Stimulated activated CD4-positive, alpha-beta T cell treated with anti-CD3 and anti-CD28 coated beads, Interleukin-15, amount 100 ng/mL, for 48 hours (primary cell): Measurements from ENCODE around the gene USP21.
"Not testable (repeated sequence)": the region's sequence is repeated elsewhere in the genome, so short reads cannot be mapped to it uniquely, and the experiment has no call there.

Experiments
- DNase-seq, 2 donors: peaks; one replicate each; pipeline ENCODE4 v3.0.0-alpha.2; 2020; ENCODE audit warnings: low read depth in 2 of 2

Gene USP21, protein sequence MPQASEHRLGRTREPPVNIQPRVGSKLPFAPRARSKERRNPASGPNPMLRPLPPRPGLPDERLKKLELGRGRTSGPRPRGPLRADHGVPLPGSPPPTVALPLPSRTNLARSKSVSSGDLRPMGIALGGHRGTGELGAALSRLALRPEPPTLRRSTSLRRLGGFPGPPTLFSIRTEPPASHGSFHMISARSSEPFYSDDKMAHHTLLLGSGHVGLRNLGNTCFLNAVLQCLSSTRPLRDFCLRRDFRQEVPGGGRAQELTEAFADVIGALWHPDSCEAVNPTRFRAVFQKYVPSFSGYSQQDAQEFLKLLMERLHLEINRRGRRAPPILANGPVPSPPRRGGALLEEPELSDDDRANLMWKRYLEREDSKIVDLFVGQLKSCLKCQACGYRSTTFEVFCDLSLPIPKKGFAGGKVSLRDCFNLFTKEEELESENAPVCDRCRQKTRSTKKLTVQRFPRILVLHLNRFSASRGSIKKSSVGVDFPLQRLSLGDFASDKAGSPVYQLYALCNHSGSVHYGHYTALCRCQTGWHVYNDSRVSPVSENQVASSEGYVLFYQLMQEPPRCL

DNA sequence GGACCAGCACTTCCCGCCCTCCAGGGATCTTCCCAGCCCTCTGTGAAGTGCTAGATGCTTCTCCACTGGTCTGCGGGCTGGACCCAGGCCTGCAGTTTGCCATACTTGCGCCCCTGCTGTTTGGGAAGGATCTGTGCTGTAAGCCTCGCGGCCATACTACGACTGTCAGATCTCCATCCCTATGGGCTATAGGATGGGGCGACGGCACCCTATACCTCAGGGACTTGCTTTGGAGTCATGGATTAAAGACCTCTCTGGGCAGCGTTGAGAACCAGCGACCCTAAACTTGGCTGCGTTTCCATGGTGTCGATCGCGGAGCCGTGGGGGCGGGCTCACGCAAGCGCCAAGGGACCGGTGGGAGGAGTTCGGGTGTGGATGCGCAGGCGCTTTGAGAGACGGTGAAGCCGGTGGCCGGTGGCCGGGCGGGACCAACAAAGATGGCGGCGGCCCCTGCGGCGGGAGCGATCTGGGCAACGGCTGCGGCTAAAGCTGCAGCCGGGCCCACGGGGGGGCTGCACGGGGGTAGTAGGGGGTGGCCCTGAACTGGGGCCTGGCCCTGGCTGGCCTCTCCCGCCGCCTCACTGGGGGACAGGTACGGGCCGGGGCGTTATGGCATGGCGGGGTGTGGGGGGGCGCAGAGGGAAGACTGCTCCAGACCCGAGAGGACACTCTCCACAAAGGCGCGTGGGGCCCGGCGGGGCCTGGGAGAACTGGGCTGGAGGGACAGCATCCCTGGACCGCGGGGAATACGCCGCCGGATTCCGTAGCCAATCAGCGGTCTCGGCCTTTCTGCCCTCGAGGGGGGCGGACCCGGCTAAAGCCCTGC, at the start of gene USP21:
TSS of gene USP21 (plus strand) at position 414 of the 826 bp plus-strand sequence. CDS start 1,141 bp downstream, outside the sequence.
- peak; percentile 82 to 89 for DNase-seq

DNA sequence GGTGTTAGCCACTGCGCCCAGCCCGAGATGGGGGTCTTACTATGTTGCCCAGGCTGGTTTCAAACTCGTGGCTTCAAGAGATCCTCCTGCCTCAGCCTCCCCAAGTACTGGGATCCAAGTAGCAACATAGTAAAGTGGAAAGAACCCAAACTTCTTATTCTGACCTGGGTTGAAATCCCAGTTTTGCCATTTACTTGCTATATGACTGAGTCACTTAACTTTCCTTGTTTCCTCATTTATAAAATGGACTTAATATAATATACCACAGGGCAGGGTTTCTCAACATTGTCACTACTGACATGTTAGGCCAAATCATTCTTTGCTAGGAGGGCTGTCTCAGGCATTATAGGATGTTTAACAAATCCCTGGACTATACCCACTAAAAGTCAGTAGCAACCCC, 48.2 kb upstream of the USP21 start:
- DNase-seq: no peak

DNA sequence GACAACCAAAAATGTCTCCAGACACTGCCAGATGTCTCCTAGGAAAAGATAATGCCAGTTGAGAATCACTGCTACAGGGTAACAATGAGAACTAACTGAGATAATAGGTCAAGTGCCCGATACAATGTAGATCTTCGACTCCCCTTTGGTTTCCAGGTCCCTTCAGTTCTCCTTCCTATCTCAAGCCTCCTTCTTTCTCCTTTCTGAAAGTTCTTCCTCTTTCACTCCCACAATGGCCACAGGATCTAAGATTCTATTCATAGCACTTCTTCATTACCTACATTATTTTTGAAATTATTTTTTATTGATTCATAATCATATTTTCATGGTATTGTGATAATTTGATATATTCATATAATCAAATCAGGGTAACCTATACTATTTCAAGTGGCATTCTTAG, 47.8 kb upstream of the USP21 start:
- no peak for DNase-seq

DNA sequence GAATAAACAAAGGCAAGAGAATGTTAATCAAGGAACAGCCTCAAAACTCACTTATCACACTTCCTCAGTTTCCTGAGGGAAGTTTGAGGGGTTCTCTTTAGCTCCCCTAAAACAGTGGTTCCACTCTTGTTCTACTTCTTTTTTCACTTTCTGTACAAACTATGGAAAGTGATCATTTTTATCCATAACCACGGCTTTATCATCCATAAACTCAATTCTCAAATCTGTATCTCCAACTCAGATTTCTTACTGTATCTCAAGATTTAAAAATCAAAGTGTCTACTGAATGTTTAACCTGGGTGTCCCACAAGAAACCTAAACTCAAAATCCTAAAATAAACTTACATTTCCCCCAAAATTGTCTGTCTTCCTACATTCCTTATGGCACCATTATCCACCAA, 45.4 kb upstream of the USP21 start:
- no peak for DNase-seq

DNA sequence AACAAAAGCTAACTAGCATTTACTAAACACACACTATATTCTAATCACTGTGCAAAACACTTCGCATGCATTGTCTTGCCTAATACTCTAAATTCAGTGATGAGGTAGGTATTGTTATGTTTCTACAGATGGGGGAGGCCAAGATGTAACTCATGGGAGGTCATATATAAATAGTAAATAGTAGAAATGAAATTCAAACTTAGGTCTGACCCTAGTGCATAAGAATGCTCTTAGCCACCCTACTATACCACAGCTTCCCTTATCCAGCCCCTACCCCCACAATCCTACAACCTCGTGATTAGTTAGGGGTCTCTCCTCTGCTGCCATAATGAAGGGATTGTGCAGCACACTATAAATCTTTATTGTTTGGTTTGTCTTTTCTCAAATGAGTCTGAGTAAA, 44.7 kb upstream of the USP21 start:
- DNase-seq: no peak

DNA sequence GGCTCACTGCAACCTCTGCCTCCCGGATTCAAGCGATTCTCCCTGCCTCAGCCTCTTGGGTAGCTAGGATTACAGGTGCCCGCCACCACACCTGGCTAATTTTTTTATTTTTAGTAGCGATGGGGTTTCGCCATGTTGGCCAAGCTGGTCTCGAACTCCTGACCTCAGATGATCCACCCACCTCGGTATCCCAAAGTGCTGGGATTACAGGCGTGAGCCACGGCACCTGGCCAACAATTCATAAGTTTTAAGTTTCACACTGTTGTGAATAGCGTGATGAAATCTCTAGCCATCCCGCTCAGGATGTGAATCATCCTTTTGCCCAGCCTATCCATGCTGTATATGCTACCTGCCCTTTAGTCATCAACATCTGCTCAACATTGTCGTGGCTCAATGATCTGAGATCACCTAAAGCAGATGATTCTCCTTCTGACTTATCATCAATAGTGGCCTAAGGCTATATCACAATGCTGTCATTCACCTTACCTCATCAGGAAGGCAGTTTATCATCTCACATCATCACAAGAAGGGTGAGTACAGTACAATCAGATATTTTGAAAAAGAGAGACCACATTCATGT, 44.1 kb upstream of the USP21 start:
- peak; percentile 41 to 51 for DNase-seq

DNA sequence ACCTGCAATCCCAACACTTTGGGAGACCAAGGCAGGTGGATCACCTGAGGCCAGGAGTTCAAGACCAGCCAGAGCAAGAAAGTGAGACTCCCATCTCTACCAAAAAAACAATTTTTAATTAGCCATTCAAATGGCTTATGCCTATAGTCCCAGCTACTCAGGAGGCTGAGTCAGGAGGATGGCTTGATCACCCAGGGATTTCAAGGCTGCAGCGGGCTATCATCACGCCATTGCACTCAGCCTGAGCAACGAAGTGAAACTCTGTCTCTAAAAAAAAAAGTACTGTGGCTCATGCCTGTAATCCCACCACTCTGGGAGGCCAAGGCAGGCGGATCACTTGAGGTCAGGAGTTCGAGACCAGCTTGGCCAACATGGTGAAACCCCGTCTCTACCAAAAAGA, 43.3 kb upstream of the USP21 start:
- not testable (repeated sequence) for DNase-seq

DNA sequence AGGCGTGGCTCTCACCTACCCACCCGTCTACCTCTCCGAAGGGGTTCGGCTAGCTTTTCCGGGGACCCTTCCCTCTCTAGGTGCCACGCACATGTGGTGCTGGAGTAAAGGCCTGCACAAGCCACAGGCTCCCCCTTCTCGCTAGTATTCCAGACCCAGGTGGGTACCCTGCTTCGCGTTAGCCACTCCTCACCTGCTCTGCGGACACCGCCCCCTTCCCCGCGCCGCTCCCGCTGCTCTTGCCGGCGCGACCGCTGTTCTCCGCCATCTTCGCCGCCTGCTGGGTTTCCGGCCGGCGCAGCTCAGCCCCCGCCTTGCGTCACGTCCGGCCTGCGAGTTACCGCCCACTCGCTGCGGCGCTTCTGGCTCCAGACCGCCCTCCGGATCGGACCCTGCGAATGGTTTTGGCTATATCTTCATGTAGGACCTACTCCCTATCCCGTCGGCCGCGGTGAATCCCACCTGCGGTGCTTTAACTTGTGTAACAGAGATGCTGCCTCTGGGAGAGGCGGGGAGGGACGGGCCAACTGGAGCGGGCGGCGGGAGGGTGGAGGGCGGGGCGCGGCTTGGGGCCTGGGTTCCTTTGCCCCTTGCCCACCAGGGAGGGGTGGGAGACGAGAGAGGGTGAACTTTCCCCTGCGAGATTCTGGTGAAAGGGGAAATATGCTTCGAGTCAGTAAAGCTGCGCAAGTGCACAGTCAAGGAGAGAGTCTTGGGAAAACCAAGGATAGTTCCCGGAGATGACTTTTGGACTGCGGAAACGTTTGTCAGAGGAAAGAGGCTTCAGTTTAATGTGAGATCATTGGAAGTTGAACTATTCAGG, 41.3 kb upstream of the USP21 start, which contains the start of the genes NIT1 and PFDN2:
TSS of gene NIT1 (plus strand) at position 347 of the 823 bp plus-strand sequence. CDS start at position 419, 72 bp downstream.
TSS of gene PFDN2 (minus strand) at position 279 of the 823 bp plus-strand sequence. CDS start at position 268, 11 bp downstream.
- peak; percentile 74 to 82 for DNase-seq

DNA sequence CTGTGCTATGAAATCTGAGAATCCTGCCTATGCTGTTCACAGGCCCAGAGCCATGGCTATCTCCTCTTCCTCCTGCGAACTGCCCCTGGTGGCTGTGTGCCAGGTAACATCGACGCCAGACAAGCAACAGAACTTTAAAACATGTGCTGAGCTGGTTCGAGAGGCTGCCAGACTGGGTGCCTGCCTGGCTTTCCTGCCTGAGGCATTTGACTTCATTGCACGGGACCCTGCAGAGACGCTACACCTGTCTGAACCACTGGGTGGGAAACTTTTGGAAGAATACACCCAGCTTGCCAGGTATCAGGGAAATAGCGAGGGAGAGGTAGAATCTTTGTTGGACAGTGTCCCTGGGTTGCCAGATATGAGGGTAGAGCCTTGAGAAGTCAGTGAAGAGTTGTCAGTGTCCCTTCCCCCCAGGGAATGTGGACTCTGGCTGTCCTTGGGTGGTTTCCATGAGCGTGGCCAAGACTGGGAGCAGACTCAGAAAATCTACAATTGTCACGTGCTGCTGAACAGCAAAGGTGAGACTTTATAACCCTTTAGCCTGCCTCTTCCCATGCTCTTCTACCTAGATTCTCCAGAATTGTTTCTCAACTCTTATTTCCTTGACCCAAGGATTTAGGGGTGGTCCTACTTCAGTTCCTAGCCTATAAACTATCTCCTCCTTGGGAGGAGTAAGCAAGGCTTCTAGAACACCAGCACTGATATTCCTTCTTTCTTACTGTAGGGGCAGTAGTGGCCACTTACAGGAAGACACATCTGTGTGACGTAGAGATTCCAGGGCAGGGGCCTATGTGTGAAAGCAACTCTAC, 40.0 kb upstream of the USP21 start:
- peak; percentile 66 to 70 for DNase-seq

DNA sequence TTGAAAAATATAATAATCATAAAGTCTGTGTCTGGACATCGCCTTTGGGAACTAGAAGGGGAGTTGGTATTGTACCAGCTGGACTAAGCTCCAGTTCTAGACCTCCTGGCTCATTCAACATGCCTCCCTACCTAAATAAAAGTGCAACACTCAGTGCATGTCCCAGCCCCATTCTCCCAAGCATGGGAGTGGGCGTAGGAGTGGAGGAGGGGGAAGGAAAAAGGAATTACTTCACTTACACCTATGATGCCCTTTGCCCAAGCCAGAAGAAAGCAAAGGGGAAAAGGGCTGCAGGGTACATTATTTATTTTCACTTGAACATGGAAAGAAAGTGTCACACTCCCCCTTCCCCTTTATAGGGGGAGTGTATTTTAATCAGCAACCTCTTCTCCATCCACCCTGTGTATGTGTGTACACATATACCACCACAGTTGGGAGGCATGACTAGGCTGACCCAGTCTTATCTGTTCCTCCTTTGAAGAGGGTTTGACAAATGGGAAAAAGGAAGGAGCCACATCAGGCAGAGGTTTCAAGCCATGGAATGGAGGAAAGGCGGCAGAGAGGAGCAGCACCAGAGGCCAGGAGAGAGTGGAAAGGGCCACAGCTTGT, 38.2 kb upstream of the USP21 start:
- no peak for DNase-seq

DNA sequence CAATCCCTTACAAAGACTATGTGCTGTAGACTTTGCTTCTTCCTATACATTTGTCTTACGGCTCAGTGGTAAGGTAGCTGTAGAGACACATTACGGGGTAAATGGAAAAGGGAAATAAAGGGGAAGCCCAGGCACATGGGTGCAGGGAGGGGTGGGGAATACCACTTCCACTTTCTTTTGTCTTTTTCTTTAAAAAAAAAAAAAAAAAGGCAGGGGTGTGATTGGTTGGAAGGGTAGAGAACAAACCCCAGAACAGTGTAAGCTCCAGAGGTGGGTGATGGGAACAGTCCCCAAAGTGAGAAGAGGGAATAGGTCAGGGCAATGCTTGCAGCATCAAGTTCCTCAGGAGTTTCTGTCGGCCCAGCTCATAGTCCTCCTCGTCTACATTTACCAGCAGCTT, 37.5 kb upstream of the USP21 start:
- DNase-seq: no peak

DNA sequence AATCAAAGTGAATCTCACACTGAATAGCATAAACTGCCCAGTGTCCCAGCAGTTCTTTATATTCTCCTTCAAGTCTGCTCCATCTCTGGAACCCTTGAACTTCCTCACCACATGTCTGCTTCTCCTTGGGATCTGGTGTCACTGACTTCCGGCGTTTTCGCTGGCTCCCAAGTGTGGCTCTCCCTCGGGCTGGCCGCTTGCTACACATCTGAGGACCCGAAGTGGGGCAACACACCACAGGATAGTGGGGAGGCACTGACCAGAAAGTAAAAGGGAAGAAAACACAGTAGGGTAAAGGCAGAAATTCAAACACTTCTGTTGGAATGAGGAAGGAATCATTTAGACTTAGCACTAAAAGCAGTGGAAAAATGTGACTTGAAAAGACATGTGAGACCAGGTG, 36.3 kb upstream of the USP21 start:
- DNase-seq: no peak

DNA sequence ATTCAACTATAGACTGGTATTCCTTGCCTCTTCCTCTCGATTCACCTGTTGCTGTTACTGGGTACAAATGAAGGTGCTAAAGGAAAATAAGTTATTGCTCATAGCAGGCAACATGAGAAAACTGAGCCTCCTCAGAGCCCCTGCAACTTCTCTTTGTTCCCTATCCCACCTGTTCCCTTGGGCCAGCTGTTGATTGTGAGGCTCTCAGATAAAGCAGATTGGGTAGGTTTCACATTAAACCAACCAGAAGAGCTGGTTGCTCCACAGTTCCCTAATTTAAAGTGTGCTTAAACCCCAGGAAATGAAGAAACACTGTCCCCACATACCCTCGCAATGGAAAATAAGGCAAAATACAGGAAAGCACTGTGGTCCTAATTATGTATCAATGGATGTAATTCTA, 31.7 kb upstream of the USP21 start:
- DNase-seq: no peak

DNA sequence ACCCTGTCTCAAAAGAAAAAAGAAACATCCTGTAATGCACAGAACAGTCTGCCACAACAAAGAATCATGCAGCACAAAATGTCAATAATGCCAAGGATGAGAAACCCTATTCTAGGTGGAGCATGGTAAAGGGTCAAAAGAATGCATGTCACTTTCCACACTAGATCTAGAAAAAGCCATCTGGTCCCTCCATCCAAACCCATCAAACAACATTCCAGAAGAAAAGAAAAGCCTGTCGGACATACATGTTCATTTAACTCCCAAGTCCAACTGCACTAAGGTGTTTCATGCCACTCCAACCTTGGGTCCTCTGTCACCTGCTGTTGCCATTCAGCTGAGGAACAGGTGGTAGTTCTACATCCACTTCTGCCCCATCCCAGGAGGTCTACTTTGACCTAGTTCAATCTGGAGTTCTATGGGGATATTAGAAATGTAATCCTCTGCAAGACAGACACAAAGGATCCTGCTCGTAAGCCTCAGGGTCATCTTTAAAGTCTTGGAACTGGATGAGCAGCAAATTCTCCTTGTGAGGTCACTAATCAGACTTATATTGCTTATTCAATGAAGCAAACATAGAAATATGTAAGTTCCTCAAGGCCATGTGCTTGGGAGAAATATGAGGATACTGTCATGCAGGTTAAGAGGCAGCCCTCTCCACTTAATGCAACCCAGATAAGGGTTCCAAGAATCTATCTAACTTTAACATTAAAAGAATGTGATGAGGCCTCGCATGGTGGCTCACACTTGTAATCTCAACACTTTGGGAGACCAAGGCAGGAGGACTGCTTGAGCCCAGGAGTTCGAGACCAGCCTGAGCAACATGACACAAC, 30.5 kb upstream of the USP21 start:
- no peak for DNase-seq

DNA sequence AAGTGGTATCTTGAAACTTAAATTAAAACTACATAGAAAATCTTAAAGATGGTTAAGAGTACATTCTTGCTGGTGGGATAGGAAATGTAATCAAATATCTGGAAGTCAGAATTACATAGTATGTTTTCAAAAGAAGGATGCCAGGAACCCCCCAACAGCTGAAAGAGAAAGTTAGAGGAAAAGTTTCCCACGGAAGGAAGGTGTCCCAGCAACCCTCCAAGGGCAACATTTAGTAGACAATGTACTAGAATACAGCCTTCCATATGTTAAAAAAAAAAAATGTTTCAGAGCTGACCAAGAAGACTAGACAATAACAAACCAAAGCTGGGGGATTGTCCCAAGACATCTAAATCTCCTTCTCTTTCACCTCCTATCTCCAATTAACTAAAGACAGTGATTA, 29.0 kb upstream of the USP21 start:
- no peak for DNase-seq

DNA sequence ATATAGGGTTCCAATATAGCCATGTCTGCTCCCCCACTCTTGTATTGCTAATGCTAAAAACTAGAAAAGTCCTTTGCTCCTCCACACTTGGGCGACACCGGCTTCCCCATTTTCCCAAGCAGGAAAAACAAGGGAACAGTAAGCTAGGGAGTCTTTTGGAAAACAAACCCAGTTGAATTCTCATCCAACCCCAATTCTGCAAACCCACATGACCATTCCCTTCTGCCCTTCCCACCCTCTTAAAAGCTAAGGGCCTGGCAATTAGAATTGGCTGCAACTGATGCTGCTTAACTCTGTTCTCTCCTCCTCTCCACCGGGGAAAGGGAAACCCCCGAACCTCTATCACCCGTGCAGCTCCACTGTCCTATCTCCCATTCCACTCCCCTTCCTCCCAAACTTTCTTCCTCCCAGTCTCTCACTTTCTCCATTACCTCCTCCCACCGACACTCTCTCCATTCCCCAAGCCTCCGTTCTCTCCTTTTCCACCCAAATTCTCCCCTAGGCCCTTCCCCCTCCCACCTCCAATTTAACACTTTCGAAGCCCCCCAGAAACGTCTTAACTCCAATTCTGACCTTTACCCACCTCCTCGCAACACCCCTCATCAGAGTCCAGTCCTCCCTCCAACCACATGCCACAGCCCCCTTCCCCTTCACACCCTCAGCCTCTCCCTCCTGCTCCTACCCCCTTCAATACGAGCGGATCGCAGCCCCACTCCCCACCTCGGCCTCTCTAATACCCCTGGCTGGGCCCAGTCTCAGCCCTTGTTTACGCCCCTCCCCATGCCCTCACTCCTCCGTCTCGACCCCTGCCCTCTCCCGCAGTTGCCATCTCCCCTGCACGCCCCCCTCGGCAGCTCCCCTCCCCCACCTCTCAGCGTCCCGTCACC, 27.5 kb upstream of the USP21 start:
- DNase-seq: no peak

DNA sequence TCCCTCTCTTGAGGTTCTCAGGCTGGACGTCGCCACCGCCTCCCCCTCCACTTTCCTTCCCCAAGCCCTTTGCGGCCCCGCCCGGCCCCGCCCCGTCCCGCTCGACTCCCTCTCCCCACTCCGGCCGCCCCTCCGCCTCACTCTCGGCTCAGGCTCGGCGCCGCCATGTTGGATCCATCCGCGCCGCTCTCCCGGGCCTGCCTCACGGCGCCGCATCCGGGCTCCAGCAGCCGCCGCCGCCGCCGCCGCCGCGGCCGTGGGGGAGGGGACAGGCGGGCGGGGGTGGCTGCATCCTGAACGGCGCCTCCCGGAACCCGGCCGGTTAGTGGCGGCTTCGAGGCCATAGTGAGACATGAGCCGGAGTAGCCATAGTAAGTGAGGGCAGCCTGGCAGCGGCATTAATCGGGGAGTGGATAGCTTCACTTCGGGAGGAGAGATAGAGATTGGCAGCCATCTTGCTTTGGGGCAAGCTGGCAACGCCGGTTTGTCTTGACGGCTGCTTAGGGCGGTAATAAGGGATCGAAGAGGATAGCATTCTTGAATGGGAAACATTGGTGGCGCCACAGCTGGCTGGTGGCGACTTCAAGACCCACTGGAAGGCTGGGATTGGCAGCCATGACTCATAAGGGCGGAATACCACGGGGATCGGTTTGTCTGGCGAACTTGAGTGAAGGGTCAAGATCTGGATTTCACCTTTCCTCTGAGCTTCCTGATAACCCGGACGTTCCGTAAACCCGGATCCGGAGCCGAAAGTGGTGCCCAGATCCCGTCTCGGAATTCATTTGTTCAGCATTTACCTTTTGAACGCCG, 26.7 kb upstream of the USP21 start, which contains the start of gene DEDD:
TSS of gene DEDD (minus strand) at position 258 of the 810 bp plus-strand sequence. CDS start 8,205 bp downstream, outside the sequence.
- DNase-seq: peak; percentile 87 to 90
